KMS-11 (cell line): ENCODE measurements around the gene LRRC8B.
"Not testable (repeated sequence)": the region's sequence is repeated elsewhere in the genome, so short reads cannot be mapped to it uniquely, and the experiment has no call there.

Source experiments
- H2AFZ ChIP-seq: fragments of 200-600 bp; sonication (generic); 2 replicates; pipeline ENCODE4 v1.6.1; 2016; ENCODE audit warnings: antibody characterized with exemption, mixed run types, low read depth
- H3K27ac ChIP-seq: fragments of 200-600 bp; sonication (generic); 2 replicates; pipeline ENCODE4 v1.6.1; 2016; ENCODE audit warnings: mild to moderate bottlenecking, mixed run types
- H3K27me3 ChIP-seq: fragments of 200-600 bp; sonication (generic); 2 replicates; pipeline ENCODE4 v1.6.1; 2017; ENCODE audit warnings: mild to moderate bottlenecking, low read depth, mixed run types, moderate library complexity; ENCODE audit not compliant: insufficient read depth
- H3K36me3 ChIP-seq: fragments of 200-600 bp; sonication (generic); 2 replicates; pipeline ENCODE4 v1.6.1; 2017; ENCODE audit warnings: mild to moderate bottlenecking, mixed run types; ENCODE audit not compliant: insufficient read depth
- H3K4me1 ChIP-seq: fragments of 200-600 bp; sonication (generic); 2 replicates; pipeline ENCODE4 v1.6.1; 2016; ENCODE audit warnings: mild to moderate bottlenecking, low read depth, mixed run types; ENCODE audit not compliant: poor library complexity, severe bottlenecking
- H3K4me2 ChIP-seq: fragments of 200-600 bp; sonication (generic); 2 replicates; pipeline ENCODE4 v1.7.0; 2016; ENCODE audit warnings: mild to moderate bottlenecking, mixed run types
- H3K4me3 ChIP-seq: fragments of 200-600 bp; sonication (generic); IDR thresholded peaks from 2 replicates; pipeline ENCODE4 v1.6.1; 2017; ENCODE audit warnings: low read depth, low read length, mixed read lengths; ENCODE audit not compliant: insufficient read depth
- H3K79me2 ChIP-seq: fragments of 200-600 bp; sonication (generic); 2 replicates; pipeline ENCODE4 v1.6.1; 2016; ENCODE audit warnings: low read depth, mixed run types; ENCODE audit not compliant: insufficient read depth
- H3K9ac ChIP-seq: fragments of 200-600 bp; sonication (generic); 2 replicates; pipeline ENCODE4 v1.6.1; 2016; ENCODE audit warnings: mild to moderate bottlenecking, mixed run types
- H4K20me1 ChIP-seq: fragments of 200-600 bp; sonication (generic); 2 replicates; pipeline ENCODE4 v1.6.1; 2016; ENCODE audit warnings: mild to moderate bottlenecking, mixed run types; ENCODE audit not compliant: insufficient read depth
- CTCF ChIP-seq: fragments of 200-600 bp; sonication (generic); conservative IDR thresholded peaks from 2 replicates; pipeline ENCODE4 v1.6.1; 2017; ENCODE audit warnings: low read depth, mild to moderate bottlenecking, antibody characterized with exemption, low read length, moderate library complexity, mixed read lengths

The LRRC8B gene

DNA sequence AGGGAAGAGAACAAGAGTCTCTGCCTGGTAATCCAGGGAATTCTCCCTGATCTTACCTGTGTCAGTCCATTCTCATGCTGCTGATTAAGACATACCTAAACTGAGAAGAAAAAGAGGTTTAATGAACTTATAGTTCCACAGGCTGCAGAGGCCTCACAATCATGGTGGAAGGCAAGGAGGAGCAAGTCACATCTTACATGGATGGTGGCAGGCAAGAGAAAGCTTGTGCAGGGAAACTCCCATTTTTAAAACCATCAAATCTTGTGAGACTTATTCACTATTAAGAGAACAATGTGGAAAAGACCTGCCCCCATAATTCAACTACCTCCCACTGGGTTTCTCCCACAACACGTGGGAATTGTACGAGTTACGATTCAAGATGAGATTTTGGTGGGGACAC is 34.2 kb upstream of the LRRC8B start:
- Histone ChIP-seq H3K27ac (no peak overlapping the region), H3K79me2 (no peaks in the 10 kb centered on the region), H3K4me1 (peaks cover 48% of the 10 kb centered on the region), H3K4me2 (no peak overlapping the region), H3K9ac (no peak overlapping the region), H3K4me3 (no peak overlapping the region), H4K20me1 (no peaks in the 10 kb centered on the region), H3K27me3 (no peaks in the 10 kb centered on the region), H3K36me3 (no peaks in the 10 kb centered on the region), H2AFZ (no peak overlapping the region)
- no peak for TF ChIP-seq CTCF

DNA sequence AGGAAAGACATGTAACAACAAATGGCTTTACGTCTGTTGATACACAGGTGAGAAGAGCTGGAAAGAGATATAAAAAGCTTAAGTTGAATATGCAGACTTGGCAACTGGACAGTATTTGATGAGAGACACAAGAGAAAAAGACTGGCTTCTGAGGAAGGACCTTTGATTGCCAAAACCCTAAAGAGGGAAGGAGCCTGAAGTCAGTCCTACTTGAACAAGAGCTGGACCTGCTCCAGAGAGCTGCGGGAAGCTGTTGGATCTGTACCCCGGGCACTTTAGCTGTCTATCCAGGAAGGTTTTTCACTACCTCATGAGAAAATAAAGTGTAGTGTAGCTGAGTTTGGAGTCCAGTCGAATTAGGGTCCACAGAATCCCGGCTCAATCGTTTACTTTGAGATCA is 25.3 kb upstream of the LRRC8B start:
- no peaks in the 10 kb centered on the region for H4K20me1 ChIP-seq
- no peak overlapping the region for H3K27ac ChIP-seq
- no peaks in the 10 kb centered on the region for H3K79me2 ChIP-seq
- H3K4me2 ChIP-seq: no peak overlapping the region
- no peak overlapping the region for H3K4me3 ChIP-seq
- no peaks in the 10 kb centered on the region for H3K27me3 ChIP-seq
- no peak overlapping the region for H3K9ac ChIP-seq
- H2AFZ ChIP-seq: no peak overlapping the region
- H3K36me3 ChIP-seq: no peaks in the 10 kb centered on the region
- TF ChIP-seq CTCF: no peak
- H3K4me1 ChIP-seq: no peaks in the 10 kb centered on the region

DNA sequence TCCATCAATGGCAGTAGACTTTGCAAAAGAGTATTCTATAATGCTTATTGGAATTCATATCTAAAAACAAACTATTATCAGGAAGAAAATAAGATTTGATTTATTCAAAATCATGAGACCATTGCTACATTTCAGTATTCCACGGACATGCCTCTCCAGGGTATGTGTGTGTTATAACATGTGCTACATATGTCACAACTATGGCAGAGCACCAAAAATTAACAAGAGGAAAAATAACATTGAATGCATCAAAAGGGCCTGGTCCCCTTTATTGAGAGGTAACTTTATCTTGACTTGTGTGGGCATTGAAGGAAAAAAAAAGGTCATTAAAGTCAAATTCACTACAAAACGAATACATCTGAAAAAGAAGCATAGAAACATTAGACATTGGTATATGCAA is 22.6 kb upstream of the LRRC8B start:
- Histone ChIP-seq H3K36me3 (no peaks in the 10 kb centered on the region), H2AFZ (no peak overlapping the region), H4K20me1 (no peaks in the 10 kb centered on the region), H3K27ac (no peak overlapping the region), H3K9ac (no peak overlapping the region), H3K79me2 (no peaks in the 10 kb centered on the region), H3K4me1 (no peaks in the 10 kb centered on the region), H3K27me3 (no peaks in the 10 kb centered on the region), H3K4me2 (no peak overlapping the region), H3K4me3 (no peak overlapping the region)
- TF ChIP-seq CTCF: no peak

DNA sequence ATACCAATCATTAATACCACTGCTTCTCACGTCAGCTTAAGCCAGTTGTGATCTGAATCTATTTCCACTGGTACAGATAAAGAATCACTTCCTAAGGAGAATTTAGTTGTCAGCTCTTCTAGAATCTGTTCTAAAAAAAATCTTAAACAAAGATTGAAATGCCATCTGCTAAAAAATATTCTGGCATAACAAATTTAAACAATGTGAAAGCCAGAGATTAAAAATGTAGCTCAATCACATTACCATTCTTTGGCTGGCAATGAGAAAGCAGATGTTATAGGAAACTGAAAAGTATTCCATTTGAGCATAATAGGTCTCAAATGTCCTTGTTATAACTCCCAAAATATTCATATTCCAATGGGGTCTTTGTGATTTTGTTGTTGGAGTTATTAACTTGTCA is 21.7 kb upstream of the LRRC8B start:
- H3K4me1 ChIP-seq: no peaks in the 10 kb centered on the region
- TF ChIP-seq CTCF: no peak
- no peaks in the 10 kb centered on the region for H3K36me3 ChIP-seq
- no peaks in the 10 kb centered on the region for H3K27me3 ChIP-seq
- no peak overlapping the region for H3K27ac ChIP-seq
- no peak overlapping the region for H3K9ac ChIP-seq
- H3K79me2 ChIP-seq: no peaks in the 10 kb centered on the region
- H2AFZ ChIP-seq: no peak overlapping the region
- no peak overlapping the region for H3K4me2 ChIP-seq
- H3K4me3 ChIP-seq: no peak overlapping the region
- no peaks in the 10 kb centered on the region for H4K20me1 ChIP-seq

DNA sequence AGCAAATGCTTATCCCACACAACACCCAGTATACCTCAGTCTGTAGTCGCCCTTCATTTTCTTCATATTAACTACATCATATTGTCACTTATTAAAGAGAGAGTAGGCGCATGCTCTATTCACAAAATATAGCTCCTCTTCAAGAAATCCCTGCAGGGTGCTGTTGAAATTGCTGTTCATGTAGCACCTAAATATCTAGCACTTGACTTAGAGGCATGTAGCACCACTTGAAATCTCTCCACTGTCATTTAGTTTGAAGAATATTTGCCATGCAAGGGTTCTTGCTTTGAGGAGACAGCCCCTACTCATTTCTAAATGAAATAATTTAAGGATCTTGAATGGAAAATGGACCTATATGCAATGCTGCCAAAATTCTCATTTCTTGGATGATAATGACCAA is 20.9 kb upstream of the LRRC8B start:
- Histone ChIP-seq H3K27ac (no peak overlapping the region), H3K4me2 (no peak overlapping the region), H3K4me1 (no peaks in the 10 kb centered on the region), H3K9ac (no peak overlapping the region), H2AFZ (no peak overlapping the region), H4K20me1 (no peaks in the 10 kb centered on the region), H3K4me3 (no peak overlapping the region), H3K79me2 (no peaks in the 10 kb centered on the region), H3K36me3 (no peaks in the 10 kb centered on the region), H3K27me3 (no peaks in the 10 kb centered on the region)
- no peak for TF ChIP-seq CTCF

DNA sequence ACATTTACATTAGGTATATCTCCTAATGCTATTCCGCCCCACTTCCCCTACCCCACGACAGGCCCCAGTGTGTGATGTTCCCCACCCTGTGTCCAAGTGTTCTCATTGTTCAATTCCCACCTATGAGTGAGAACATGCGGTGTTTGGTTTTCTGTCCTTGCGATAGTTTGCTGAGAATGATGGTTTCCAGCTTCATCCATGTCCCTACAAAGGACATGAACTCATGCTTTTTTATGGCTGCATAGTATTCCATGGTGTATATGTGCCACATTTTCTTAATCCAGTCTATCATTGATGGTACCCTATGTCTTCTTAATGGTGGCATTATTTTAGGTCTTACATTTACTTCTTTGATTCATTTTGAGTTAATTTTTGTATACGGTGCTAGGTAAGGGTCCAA is 14.6 kb upstream of the LRRC8B start:
- H3K27ac ChIP-seq, H3K9ac ChIP-seq, H4K20me1 ChIP-seq, H3K36me3 ChIP-seq, H3K4me3 ChIP-seq, H3K79me2 ChIP-seq, H3K4me1 ChIP-seq, H3K4me2 ChIP-seq, H3K27me3 ChIP-seq, H2AFZ ChIP-seq: not testable (repeated sequence)
